Testis (tissue), 2 donors: ENCODE data around the gene FLNB.

Source experiments
- POLR2A ChIP-seq: fragments of 450-650 bp; IDR thresholded peaks from one replicate; pipeline ENCODE4 v1.6.1; 2017; ENCODE audit warnings: antibody characterized with exemption, mild to moderate bottlenecking, moderate library complexity
- TF ChIP-seq, protein P1 (sequence below), 3 experiments: fragments of 450-650 bp in 2 of 3; fragments of 200-600 bp in 1 of 3; sonication (generic) in 1 of 3; IDR thresholded peaks; one replicate each; pipeline ENCODE4 v1.5.1; 2016 to 2019; ENCODE audit warnings: antibody characterized with exemption in 3 of 3, mild to moderate bottlenecking in 2 of 3, moderate library complexity in 1 of 3

GRCh38 chr3:58016710-58017109 lies 8.5 kb downstream of the FLNB start:
- no peak for TF ChIP-seq POLR2A
- TF ChIP-seq, protein P1, sequence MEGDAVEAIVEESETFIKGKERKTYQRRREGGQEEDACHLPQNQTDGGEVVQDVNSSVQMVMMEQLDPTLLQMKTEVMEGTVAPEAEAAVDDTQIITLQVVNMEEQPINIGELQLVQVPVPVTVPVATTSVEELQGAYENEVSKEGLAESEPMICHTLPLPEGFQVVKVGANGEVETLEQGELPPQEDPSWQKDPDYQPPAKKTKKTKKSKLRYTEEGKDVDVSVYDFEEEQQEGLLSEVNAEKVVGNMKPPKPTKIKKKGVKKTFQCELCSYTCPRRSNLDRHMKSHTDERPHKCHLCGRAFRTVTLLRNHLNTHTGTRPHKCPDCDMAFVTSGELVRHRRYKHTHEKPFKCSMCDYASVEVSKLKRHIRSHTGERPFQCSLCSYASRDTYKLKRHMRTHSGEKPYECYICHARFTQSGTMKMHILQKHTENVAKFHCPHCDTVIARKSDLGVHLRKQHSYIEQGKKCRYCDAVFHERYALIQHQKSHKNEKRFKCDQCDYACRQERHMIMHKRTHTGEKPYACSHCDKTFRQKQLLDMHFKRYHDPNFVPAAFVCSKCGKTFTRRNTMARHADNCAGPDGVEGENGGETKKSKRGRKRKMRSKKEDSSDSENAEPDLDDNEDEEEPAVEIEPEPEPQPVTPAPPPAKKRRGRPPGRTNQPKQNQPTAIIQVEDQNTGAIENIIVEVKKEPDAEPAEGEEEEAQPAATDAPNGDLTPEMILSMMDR (IDR thresholded peaks at IDR 0.05): no peak
